GM12874 (cell line): ENCODE measurements around the gene FBXO10.

Experiments used
- CTCF ChIP-seq: IDR thresholded peaks from 2 replicates; pipeline ENCODE4 v1.5.1; 2011; ENCODE audit warnings: low read depth, mild to moderate bottlenecking, control low read depth, low read length, moderate library complexity; ENCODE audit not compliant: insufficient read depth

The FBXO10 gene

GRCh38 chr9:37549527-37549926 lies 26.7 kb downstream of the FBXO10 start:
- no peak for TF ChIP-seq CTCF

GRCh38 chr9:37547328-37547878 lies 28.8 kb downstream of the FBXO10 start:
- no peak for TF ChIP-seq CTCF

GRCh38 chr9:37543468-37543867 lies 32.7 kb downstream of the FBXO10 start:
- no peak for TF ChIP-seq CTCF

GRCh38 chr9:37542895-37543294 lies 33.3 kb downstream of the FBXO10 start:
- TF ChIP-seq CTCF = no peak

GRCh38 chr9:37542488-37542887 lies 33.7 kb downstream of the FBXO10 start:
- TF ChIP-seq CTCF = no peak

- no peak for TF ChIP-seq CTCF
Observed at GRCh38 chr9:37541465-37541864, 34.7 kb downstream of the FBXO10 start.

- TF ChIP-seq CTCF = no peak
Observed at GRCh38 chr9:37540634-37541033, 35.5 kb downstream of the FBXO10 start.
